ENCODE results near the gene PCSK5.

The PCSK5 gene

DNA sequence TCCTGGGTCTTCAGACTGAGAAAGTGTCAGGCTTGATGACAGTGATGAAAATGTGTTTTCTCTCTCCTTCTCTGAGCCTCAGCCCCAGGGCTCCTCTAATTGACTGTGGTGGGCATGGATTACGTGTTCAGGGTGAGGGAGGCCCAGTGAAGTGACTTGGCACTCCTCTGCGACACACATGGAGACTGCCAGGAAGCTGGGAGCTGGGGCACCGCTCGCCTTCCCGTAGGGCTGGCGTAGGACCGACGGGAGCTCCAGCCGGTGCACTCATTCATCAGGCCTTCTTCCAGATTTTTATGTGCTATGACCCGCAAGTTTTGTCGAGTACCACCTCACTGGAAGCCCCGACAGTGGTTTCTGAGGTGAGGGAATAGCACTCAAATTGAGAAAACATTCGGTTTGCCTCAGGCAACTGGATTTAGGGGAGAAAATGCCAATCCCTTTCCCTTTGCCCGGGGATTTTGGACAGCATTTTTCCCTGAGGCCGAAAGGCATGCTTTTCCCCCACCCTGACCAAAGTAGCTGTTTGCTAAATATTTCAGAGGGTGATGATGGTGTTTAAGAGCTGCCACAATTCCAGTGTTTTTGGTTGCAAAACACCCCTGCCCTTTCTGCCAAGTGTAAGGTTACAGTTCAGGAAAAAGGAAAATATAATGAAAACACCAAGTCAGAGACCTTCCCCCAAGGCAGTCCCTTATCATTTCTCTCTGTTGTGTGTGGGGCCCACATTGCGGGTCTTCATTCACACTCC, 83.7 kb downstream of the PCSK5 start:
- no peak for DNase-seq

DNA sequence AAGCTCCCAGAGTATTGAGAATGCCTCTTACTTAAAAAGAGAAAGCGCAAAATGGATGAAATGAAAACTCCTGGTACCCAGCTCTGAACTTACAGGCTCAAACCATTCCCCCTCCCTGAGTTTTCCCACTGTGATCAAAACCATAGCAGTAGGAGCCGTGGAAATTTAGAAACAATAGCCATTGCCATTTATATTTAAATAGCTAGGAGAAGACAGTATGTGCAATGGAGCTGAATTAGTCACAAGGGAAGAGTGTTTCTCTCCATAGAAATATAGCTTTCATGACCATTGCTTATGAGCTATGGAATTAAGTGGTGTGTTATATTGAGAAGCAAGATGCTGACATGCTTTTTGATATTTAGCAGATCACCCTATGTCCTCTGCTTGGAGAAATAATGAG, 84.6 kb downstream of the PCSK5 start:
- DNase-seq: no peak

DNA sequence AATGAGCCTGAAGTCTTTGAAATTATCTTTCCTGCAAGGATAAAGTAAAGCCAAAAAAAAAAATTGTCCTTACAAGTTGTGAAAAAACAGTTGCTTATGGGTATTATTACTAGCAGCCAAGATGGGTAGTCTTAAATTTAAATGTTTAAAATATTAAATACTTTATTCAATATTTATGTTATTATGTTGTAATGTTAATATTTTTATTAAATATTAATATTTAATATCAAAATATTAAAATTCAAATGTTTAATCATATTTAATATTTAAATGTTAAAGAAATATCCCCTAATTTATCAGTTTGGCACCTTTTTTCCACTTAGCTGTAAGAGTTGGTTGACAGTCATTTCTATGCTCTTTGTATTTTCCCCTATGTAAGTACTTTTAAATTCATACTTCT, 86.1 kb downstream of the PCSK5 start:
- no peak for DNase-seq

DNA sequence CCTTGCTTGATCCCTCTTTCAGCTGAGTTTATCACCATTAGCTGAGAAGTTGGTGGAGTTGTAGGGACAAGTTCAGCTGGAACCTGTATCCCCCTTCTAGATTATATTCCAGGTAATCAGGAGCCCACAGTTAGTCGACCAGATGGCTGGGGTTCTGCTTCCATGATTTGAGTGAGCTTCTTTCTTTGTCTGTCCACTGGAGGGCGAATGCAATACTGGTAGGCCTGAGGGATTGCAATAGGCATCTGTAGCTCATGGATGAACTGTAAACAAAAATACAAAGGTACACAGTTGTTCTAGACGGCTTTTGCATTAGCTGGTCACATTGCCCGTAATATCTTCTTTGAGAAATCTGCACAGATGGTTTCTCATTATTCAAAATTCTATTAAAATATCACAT, 88.9 kb downstream of the PCSK5 start:
- no peak for DNase-seq

DNA sequence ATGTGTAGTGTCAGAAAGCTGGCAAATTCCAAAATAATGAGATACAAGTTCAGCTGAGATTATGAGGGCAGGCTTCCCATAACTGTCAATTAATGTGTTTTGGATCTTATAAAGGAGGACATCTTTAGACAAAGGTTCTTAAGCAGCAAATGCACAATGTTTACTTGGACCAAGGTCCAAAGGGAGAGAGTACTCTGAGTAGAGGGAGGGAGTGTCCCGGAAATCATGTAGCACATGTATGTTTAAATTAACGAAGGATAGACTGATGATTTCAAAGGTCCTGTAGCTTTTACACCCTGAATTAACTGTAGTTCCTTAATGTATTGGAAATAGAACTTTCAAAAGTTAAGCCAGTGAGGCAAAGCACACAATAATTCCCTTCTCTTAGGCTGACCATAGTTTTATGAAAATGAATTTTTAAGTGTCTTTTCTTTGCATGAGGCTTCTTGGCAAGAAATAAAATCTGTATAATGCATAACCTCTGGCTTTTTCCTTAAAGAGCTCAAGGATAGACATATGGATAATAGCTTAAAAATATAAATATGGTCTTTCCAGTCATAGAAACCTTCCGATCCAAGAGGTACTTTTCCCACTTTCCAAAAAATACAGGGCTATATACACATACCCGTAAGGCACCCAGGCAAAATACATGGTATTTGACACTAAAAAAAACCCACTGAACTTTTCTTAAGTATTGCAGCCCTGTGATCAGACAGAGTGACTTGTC, 93.0 kb downstream of the PCSK5 start:
- no peak for DNase-seq

DNA sequence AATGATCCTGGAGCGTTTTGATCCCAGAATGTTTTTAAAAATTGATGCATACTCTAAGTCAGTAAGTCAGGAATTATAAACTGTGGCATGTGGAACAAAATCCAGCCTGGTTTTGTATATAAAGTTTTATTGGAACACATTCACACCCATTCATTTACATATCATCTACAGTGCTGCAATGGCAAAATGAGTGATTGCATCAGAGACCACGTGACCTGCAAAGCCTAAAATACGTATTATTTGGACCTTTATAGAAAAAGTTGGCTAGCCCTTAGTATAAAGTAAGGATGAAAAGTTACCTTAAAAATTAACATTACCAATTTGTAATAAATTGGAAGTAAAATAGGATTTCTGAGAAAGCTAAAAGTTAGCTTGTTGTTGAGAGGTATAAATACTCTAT, 95.0 kb downstream of the PCSK5 start:
- no peak for DNase-seq

DNA sequence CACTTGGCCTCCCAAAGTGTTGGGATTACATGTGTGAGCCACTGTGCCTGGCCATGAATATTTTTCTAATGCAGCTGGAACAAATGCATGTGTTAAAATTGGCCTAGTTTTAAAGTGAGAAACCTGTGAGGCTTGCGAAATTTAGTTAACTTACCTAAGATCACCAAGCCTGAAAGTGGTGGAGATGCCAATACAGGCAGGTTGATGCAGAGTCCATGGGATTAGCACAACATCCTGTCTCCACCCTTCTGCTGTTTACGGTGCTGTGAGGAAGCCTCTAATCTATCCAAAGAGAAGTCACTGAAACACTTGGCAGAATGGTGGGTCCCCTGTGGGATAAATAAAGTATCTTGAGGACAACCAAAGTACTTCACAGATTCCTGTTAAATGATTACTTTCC, 98.2 kb downstream of the PCSK5 start:
- no peak for DNase-seq

DNA sequence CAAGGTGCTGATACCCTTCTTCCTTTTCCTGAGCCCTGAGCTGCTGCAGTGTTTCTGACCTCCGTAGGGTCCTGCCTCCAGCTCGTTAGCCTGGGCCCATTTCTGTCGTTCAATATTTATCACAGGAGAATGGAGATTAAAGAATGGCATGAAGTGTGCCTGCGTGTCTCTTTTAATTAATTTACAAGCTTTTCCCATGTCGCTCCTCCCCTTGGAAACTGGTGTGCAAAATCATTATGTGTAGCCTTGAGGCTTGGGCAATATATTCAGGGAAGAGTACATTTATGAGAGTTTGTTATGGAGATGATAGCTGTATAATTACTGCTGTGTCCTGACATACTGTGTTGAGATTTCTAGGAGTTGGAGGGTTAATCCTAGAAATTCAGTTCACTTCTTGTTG, 99.7 kb downstream of the PCSK5 start:
- DNase-seq: no peak

DNA sequence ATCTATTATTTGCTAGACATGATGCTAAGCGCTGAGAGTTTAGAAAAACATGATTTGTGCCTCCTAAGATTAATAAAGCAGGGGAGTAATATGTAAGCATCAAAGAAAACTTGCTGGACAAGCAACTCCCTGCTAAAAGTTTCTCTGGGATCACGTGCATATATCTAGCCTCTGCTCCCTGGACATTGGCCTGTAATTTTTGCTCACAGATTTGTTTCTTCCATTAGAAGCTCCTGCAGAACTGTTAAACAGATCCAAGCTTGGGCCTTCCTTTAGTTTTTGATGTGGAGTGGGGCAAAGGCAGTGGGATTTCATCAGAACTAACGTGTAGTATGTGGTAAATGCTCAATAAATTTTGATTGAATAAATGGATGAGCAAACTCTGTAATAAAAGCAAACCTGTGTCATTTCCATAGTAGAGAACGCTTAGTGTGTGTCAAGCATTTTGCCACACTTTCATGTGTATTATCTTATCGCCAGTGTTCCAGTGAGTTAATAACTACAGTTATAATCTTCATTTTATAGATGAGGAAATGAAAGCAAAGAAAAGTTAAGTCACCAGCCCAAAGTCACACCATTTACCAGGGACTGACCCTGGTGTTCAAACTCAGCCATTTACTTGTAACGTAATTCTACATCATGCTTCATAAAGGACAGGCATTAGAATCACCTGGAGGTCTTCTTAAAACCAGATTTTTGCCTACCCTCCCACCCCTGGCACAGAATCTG, 100.3 kb downstream of the PCSK5 start:
- no peak for DNase-seq

DNA sequence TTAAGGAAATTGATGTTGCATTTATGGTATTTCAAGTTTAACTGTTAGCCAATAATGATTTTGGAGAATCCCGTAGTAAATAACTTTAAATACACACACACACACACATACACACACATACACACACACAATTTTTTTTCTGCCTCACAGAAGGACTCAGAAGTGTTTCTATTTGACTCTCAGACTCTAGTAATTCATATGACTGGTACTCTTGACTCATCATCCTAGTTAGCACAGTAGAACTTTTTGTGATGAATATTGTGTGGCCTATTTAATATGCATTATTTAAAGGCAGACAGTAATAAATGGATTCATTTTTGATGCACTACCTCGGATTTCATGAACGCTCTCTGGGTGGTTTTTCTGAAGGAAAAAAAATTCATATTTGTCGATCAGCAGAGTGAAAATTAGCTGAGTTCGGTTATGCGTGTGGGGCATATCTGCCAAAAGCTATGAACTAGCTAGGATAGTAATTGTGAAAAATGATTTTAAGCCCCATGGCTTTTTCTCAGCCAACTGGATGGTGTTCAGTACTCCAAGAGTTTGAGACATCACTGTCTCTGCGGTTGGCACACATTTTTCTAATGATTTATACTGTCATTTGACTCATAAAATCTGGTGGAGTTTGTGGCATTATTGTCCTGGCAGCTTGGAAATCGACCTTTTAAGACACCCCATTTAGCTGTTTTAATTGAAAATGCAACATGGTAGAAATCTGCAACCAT, 102.2 kb downstream of the PCSK5 start:
- no peak for DNase-seq

DNA sequence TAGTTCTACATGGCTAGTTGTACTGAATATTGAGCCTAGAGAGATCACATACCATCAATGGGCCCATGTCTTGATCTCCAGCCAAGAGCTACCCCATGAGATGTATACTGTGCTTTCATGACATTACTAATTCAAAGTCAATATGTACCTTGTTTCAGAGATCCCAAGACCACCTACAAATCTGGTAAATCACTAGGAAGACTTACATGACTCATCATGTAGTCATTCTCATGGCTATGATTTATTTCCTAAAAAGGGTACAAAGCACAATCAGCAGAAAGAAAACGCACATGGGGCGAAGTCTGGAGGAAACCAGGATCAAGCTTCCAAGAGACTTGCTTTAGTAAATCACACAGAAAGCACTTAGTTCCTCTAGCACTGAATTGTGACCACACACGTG, 103.0 kb downstream of the PCSK5 start:
- DNase-seq: no peak

DNA sequence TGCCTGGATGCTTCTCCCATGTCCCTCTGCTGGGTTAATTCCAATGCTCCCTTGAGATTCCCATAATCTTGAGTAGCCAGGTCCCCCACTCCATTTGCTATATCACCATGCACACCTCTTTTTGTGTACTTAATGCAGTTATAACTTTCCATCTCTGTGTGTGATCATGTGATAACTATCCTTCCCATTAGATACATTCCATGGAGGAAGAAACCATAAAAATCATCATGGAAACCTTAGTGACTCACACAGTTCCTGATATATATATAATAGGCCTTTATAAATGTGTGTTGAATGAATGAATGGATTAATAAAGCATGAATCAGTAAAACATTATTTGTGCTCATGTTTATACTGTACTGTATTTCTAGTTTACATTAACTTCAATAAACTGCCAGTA, 104.6 kb downstream of the PCSK5 start:
- no peak for DNase-seq

DNA sequence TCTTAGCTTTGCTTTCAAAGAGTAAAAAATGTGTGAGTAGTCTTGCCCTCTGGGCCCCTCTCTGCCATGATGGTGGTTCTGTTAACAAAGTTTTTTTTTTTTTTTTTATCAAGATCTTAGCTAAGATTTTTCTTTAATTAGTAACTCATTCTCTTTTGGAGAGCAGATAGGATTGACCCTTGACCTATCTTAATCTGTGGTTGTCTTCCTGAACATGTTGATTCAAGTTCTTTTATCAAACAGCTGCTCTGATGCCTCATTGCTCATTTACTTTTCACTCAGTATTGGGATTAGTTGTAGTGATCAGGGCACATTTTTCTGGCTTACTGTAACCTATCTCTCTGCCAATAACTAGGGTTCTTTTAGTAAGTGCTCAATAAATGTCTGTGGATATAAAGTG, 106.3 kb downstream of the PCSK5 start:
- no peak for DNase-seq

DNA sequence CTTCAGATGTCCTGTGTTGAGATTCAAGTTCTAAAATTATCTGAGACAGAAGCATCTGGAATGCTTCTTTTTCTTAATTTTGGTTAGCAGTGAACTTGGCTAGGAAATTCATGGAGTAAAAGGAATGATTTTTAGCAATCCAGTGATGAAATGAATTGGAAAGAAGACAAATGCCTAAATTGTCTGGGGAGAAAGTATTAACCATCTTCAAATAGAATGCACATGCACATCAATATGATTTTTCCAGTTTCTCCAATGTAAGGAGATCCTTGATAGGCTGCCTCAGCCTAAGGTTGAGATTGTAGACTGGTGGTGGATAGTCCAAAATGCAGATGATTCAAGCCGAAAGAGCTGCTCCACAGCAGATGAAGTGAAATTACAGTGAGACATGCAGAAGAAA, 106.7 kb downstream of the PCSK5 start:
- no peak for DNase-seq

DNA sequence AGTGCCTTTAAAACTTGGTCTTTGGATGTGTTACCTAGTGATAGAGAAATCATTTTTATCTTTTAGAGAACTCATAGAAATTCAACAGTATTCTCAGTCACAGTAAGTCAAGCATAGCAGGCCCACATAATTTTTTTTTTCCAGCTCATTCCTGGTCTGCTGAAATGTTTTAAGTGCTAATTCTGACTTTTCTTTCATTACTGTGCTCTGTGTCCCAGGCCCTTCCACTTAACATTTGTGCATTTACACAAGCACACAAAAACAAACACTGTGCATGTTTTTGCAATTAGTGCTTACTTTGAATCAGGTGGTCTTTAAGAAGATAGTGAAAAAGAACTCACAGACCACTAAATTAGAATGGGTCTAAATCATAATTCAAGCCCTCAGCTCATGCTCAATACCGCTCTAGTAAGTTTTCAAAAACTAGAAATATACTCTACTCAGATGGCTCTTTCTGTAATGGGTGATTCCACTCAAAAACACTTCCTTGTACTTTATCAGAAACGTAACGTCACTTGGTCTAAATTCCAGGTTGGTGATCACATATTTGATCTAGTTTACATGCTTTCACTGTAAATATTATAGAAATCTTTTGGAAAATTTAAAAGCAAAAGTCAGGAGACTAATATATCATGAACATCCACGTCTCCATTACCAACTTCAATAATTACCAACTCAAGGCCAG, 107.8 kb downstream of the PCSK5 start:
- DNase-seq: no peak

DNA sequence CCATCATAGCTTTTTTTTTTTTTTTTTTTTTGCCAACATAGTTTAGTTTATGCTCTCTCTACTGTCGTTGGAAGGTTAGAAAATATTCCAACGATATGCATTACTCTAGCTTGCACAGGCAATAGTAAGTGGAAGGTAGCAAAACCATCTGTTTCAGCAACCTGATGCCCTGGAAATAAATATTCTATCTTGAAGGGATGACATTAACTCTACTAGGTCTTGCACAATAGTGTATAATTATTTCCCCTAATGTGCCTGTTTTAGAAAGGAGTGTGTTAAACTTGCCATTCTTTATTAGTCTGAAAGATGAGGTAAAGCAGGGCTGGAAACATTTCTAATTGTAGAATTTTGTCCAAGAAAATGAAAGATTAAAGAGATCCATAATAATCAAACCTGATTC, 111.0 kb downstream of the PCSK5 start:
- DNase-seq: no peak

DNA sequence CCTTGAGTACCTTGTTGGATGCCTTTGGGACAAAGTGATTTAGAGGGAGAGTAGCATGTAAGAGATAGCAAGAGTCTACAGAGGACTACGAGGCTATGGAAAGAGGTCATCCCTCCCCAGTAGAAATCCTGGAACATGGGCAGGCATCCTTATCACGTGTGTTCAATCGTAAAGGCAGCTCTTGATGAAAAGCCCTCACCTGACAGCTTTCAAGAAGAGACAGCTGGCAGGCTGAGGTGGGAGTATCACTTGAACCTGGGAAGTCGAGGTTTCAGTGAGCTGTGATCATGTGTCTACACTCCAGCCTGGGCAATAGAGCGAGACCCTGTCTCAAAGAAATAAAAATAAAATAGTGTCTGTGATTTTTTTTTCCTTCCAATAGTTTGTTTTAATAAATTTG, 112.6 kb downstream of the PCSK5 start:
- DNase-seq: no peak

DNA sequence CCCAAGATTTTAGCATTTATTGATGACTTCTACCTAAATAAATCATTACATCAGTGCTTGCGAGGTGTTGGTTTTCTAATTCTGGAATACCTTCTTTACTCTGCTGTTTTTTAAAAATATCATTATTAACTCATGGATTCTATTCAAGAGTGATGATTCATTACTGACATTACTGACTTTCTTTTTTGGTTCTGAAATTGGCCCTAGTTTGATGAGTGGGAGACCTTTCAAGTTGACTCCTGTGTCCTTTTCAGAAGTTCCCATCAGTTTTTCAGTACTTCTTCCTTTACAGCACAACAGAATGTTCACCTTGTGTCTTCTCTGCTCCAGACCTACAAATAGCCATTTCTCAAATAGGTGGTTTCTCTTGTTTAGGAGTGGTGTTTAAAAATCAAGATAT, 114.1 kb downstream of the PCSK5 start:
- DNase-seq: no peak

DNA sequence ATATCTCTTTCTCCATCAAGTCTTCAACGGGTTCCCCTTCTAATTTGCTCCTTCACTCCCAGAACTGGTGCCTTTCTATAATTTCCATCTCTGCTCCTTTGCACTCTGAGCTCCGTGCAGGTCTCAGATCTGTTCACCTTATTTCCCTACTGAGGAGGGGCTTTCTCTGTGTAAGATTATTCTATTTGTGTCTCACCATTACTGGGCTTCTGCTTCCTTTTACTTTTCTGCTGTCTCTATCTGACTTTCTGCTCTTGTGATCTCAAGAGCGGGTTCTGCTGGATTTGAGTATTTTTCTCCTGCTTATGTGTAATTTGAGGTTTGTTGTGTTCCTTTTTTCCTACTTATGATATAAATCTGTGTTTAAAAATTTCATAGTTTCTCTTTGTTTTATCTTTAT, 117.5 kb downstream of the PCSK5 start:
- no peak for DNase-seq

DNA sequence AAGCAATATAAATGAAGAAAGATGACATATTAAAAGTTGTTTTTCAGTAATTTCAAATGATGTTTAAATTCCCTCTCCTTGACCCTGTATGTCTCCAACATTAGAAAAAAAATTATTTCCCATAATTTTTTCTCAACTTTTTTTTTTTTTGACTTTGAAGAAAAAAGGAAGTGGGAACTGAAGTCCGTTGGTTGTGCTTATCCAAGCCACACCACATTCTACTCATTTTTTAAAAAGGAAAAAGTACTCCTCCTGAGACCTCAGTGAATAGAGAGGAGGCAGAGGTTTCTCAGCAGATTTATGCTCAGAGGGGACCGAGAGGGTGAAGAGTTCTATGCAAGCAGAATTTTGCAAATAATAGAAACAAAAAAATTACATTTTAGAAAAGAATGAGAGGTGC, 123.3 kb downstream of the PCSK5 start:
- no peak for DNase-seq

DNA sequence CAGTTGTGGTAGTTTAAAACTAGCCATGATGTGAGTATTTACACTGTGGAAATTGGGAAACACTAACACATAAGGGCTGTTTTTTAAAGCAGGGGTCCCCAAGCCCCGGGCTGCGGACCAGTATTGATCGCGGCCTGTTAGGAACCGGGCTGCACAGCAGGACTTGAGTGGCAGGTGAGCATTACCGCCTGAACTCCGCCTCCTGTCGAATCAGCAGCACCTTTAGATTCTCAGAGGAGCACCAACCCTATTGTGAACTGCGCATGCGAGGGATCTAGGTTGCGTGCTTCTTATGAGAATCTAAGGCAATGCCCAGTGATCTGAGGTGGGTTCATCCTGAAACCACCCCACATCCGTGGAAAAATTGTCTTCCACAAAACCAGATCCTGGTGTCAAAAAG, 127.8 kb downstream of the PCSK5 start:
- DNase-seq: no peak

DNA sequence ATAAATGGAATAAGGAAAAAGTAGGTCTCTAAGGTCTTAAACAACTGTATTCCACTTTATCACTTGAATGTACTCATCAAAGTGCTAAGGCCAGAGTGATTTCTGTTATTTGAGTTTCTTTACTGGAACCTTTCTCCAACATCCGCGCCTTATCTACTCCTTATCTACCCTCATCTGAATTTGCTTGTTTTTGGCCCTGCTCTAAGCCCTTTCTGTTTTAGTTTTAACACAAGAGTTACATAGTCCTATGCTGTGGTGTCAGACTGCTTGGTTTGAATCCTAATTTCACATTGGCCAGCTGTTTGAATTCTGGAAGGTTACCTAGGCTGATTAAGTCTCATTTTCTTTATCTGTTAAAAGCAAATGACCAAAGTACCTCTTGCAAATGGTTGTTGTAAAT, 128.3 kb downstream of the PCSK5 start:
- DNase-seq: no peak

DNA sequence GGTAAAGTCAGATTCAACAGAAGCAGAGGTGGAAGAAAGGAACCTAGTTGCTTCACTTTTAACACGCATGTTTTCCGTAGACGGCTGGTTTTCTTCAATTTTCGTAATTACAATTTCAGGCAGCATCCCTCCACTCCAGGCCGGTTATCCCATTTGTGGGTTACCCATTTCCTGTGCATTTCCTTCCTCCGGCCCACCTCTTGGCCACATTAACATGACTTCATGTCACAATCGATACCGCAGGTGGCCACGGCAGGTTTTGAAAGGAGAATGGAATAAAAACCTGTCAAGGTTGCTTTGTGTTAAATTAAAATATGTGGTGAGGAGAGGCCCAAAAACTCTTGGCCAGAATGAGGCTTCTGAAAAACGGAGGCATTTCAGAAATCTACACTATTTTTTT, 130.2 kb downstream of the PCSK5 start:
- DNase-seq: no peak
